A549 (cell line): ENCODE measurements around the gene RPL18. TPM values are rescaled to one million over a fixed set of nuclear protein-coding genes. Genes with fewer than 3 reads are reported as not detected.
"Not testable (repeated sequence)": the region's sequence is repeated elsewhere in the genome, so short reads cannot be mapped to it uniquely, and the experiment has no call there.

Source experiments
- ATAC-seq, 2 experiments: fragments of 200-7000 bp in 1 of 2; fragments of >200 bp in 1 of 2; cut with Nextera tagmentation in 1 of 2; cut with Tn5 transposase in 1 of 2; 3 replicates each; pipeline versions ENCODE4 v1.8.0 to v1.9.1; 2018 to 2020; ENCODE audit warnings: mild to moderate bottlenecking in 1 of 2, moderate library complexity in 1 of 2
- CTCF ChIA-PET: fragments of 300-600 bp; sonication (Branson Sonifier 250); formaldehyde crosslinking; extraction: SDS; loops from one replicate; lab custom pipeline; 2021; ENCODE audit warnings: antibody characterized with exemption, inconsistent platforms; lab: Yijun Ruan, JAX
- POLR2A ChIA-PET: fragments of 350-600 bp; formaldehyde crosslinking; extraction: SDS; loops from one replicate; lab custom pipeline; 2021; ENCODE audit warnings: antibody characterized with exemption, inconsistent platforms; lab: Yijun Ruan, JAX
- DNase-seq, 2 experiments: peaks; one replicate each; pipeline versions ENCODE4 v3.0.0 to v3.0.0-alpha.2; 2011 to 2016; ENCODE audit warnings: low read depth in 1 of 2, low spot score in 1 of 2
- FAIRE-seq: peaks from 2 replicates; lab custom pipeline; 2011; peaks lifted over from hg19 to GRCh38; lab: Jason Lieb, UNC
- H3K27ac ChIP-seq, 2 experiments: fragments of >200 bp; sonication (Bioruptor Twin); formaldehyde crosslinking; 3 replicates each; pipeline ENCODE4 v1.5.1; 2016 to 2017
- H3K4me1 ChIP-seq: fragments of >200 bp; sonication (Bioruptor Twin); formaldehyde crosslinking; 3 replicates; pipeline ENCODE4 v1.6.1; 2016
- H3K4me2 ChIP-seq: fragments of >200 bp; sonication (Bioruptor Twin); formaldehyde crosslinking; 3 replicates; pipeline ENCODE4 v1.6.1; 2016
- H3K4me3 ChIP-seq: fragments of >200 bp; sonication (Bioruptor Twin); formaldehyde crosslinking; 3 replicates; pipeline ENCODE4 v1.5.1; 2016
- H3K9me3 ChIP-seq: fragments of >200 bp; sonication (Bioruptor Twin); formaldehyde crosslinking; 3 replicates; pipeline ENCODE4 v1.6.1; 2016
- ATOH8 ChIP-seq: fragments of 250-450 bp; sonication (Bioruptor Pico); IDR thresholded peaks from 2 replicates; pipeline ENCODE4 v1.5.0; 2020; ENCODE audit warnings: low read depth, mild to moderate bottlenecking, moderate library complexity
- BCL3 ChIP-seq: fragments of >200 bp; sonication (Bioruptor Twin); formaldehyde crosslinking; IDR thresholded peaks from 3 replicates; pipeline ENCODE4 v1.6.1; 2016
- BHLHE40 ChIP-seq: IDR thresholded peaks from 2 replicates; pipeline ENCODE4 v1.6.1; 2012; ENCODE audit warnings: low read depth, low read length, inconsistent platforms
- CBX2 ChIP-seq: fragments of 200-600 bp; sonication (generic); IDR thresholded peaks from 2 replicates; pipeline ENCODE4 v1.6.1; 2016; ENCODE audit warnings: low read depth, mild to moderate bottlenecking, borderline replicate concordance
- CBX8 ChIP-seq: fragments of 200-600 bp; sonication (generic); IDR thresholded peaks from 2 replicates; pipeline ENCODE4 v1.6.1; 2016
- CEBPB ChIP-seq, 2 experiments: fragments of >200 bp in 1 of 2; sonication (Bioruptor Twin) in 1 of 2; formaldehyde crosslinking in 1 of 2; IDR thresholded peaks; 2 replicates each; pipeline ENCODE4 v1.6.1; 2012 to 2016
- E2F6 ChIP-seq: IDR thresholded peaks from 2 replicates; pipeline ENCODE4 v1.6.1; 2012; ENCODE audit warnings: low read depth, borderline replicate concordance
- EHF ChIP-seq: fragments of 250-450 bp; sonication (Bioruptor Pico); IDR thresholded peaks from 2 replicates; pipeline ENCODE4 v1.5.0; 2020; ENCODE audit warnings: mild to moderate bottlenecking
- EP300 ChIP-seq, 2 experiments: fragments of >200 bp; sonication (Bioruptor Twin); formaldehyde crosslinking; IDR thresholded peaks; 2 replicates in 1 of 2; 3 replicates in 1 of 2; pipeline ENCODE4 v1.6.1; 2016 to 2017
- ESRRA ChIP-seq: fragments of 150-350 bp; IDR thresholded peaks from 2 replicates; pipeline ENCODE4 v1.6.1; 2014; ENCODE audit warnings: mild to moderate bottlenecking, low read length, borderline replicate concordance
- FOSL2 ChIP-seq, 2 experiments: fragments of 450-650 bp in 1 of 2; fragments of >200 bp in 1 of 2; sonication (Bioruptor Twin) in 1 of 2; formaldehyde crosslinking; IDR thresholded peaks; 2 replicates each; pipeline versions ENCODE4 v1.5.0 to v1.6.1; 2016 to 2020; ENCODE audit warnings: mild to moderate bottlenecking in 1 of 2, moderate library complexity in 1 of 2
- HDAC2 ChIP-seq: fragments of 200-600 bp; sonication (generic); IDR thresholded peaks from 2 replicates; pipeline ENCODE4 v1.6.1; 2016
- HEYL ChIP-seq: fragments of 250-450 bp; sonication (Bioruptor Pico); IDR thresholded peaks from 2 replicates; pipeline ENCODE4 v1.8.0; 2021; ENCODE audit warnings: mild to moderate bottlenecking, moderate library complexity
- HOXA7 ChIP-seq: fragments of 250-450 bp; sonication (Bioruptor Pico); IDR thresholded peaks from 2 replicates; pipeline ENCODE4 v1.5.0; 2020; ENCODE audit warnings: mild to moderate bottlenecking, moderate library complexity
- KDM1A ChIP-seq: fragments of 200-600 bp; sonication (generic); IDR thresholded peaks from 2 replicates; pipeline ENCODE4 v1.6.1; 2016; ENCODE audit warnings: low read depth, mild to moderate bottlenecking
- MAFK ChIP-seq: fragments of 450-650 bp; IDR thresholded peaks from 2 replicates; pipeline ENCODE4 v1.6.1; 2014; ENCODE audit not compliant: partially characterized antibody
- NR3C1 ChIP-seq: fragments of >200 bp; sonication (Bioruptor Twin); formaldehyde crosslinking; IDR thresholded peaks from 3 replicates; pipeline ENCODE4 v1.6.1; 2017
- POLR2AphosphoS2 ChIP-seq: conservative IDR thresholded peaks from 2 replicates; pipeline ENCODE4 v1.6.1; 2012; ENCODE audit warnings: low read length, improper control_type of control experiment, inconsistent platforms
- RAD21 ChIP-seq, 2 experiments: fragments of >200 bp in 1 of 2; sonication (Bioruptor Twin) in 1 of 2; formaldehyde crosslinking in 1 of 2; IDR thresholded peaks in 1 of 2; conservative IDR thresholded peaks in 1 of 2; 2 replicates in 1 of 2; 3 replicates in 1 of 2; pipeline ENCODE4 v1.6.1; 2012 to 2018; ENCODE audit warnings: inconsistent platforms in 1 of 2
- RFX5 ChIP-seq: fragments of 450-650 bp; IDR thresholded peaks from 2 replicates; pipeline ENCODE4 v1.7.1; 2014; ENCODE audit warnings: antibody characterized with exemption, mild to moderate bottlenecking, moderate library complexity
- RNF2 ChIP-seq: fragments of 200-600 bp; sonication (generic); IDR thresholded peaks from 2 replicates; pipeline ENCODE4 v1.6.1; 2016; ENCODE audit warnings: low read depth, mild to moderate bottlenecking, antibody characterized with exemption, moderate library complexity, borderline replicate concordance
- SMC3 ChIP-seq: fragments of >200 bp; sonication (Bioruptor Twin); formaldehyde crosslinking; IDR thresholded peaks from 3 replicates; pipeline ENCODE4 v1.6.1; 2018; ENCODE audit warnings: inconsistent platforms
- SREBF2 ChIP-seq: fragments of 450-650 bp; IDR thresholded peaks from 2 replicates; pipeline ENCODE4 v1.6.1; 2014; ENCODE audit warnings: mild to moderate bottlenecking, moderate library complexity
- TFCP2L1 ChIP-seq: fragments of 250-450 bp; sonication (Bioruptor Pico); IDR thresholded peaks from 2 replicates; pipeline ENCODE4 v1.5.0; 2021; ENCODE audit warnings: mild to moderate bottlenecking
- TP53 ChIP-seq: fragments of 250-450 bp; sonication (Bioruptor Pico); IDR thresholded peaks from 2 replicates; pipeline ENCODE4 v1.5.0; 2021; ENCODE audit warnings: mild to moderate bottlenecking, moderate library complexity
- ZFP36 ChIP-seq: fragments of 450-650 bp; IDR thresholded peaks from 2 replicates; pipeline ENCODE4 v1.6.1; 2014; ENCODE audit warnings: borderline replicate concordance; ENCODE audit not compliant: partially characterized antibody
- WGBS: methylation state at CpG from one replicate; pipeline ENCODE4 v1.1.6; 2017; ENCODE audit errors: missing lambda C conversion rate; 5-methylcytosine and 5-hydroxymethylcytosine counted together
- polyA plus RNA-seq, 4 experiments: library from polyadenylated mRNA; depleted of rRNA in 3 of 4; stranded (reverse); fragments of >200 nt; fragmentation: RNase III in 1 of 4; extraction: RNeasy Plus Mini Kit Qiagen cat#74134 plus additional on column Dnase treatment in 1 of 4; gene quantifications; 2 replicates in 3 of 4; 3 replicates in 1 of 4; pipeline ENCODE4 v1.2.3, GENCODE V29; 2011 to 2017
- TF ChIP-seq, protein P1 (sequence below): fragments of 150-350 bp; IDR thresholded peaks from 2 replicates; pipeline ENCODE4 v1.6.1; 2014; ENCODE audit warnings: low read depth, mild to moderate bottlenecking, low read length
- TF ChIP-seq, protein P2 (sequence below): fragments of 250-450 bp; sonication (Bioruptor Pico); IDR thresholded peaks from 2 replicates; pipeline ENCODE4 v1.5.0; 2021; ENCODE audit warnings: mild to moderate bottlenecking, moderate library complexity, borderline replicate concordance

Gene RPL18
- polyA plus RNA-seq, 2 of the 4 experiments (the other 2 are of a cell fraction) = 1,780 to 2,696 TPM

DNA sequence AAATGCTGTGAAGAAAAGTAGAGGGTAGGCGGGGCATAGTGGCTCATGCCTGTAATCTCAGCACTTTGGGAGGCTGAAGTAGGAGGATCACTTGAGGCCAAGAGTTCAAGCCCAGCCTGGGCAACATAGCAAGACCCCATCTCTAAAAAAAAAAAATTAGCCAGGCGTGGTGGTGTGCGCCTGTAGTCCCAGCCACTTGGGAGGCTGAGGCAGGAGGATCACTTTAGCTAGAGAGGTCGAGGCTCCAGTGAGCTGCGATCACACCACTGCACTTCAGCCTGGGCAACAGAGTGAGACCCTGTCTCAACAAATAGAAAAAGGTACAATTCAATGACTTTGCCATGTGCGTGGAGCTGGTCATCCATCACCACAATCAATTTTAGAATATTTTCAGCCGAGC lies 41.1 kb downstream of the RPL18 start:
- WGBS = 94% methylated on average over 7 of the region's 7 CpGs
- H3K9me3 ChIP-seq, DNase-seq, ATAC-seq, H3K4me3 ChIP-seq, FAIRE-seq, H3K4me2 ChIP-seq: not testable (repeated sequence)
- ChIA-PET POLR2A (interaction anchor here (0.6 kb wide), 1 partner anchor 215 kb away, joined by 4 read pairs; no protein-coding TSS in a partner anchor), CTCF (interaction anchor here (0.6 to 21.8 kb wide), 4 partner anchors 10 to 88 kb away, joined by 4 to 618 read pairs (median 6); no protein-coding TSS in a partner anchor)
- Histone ChIP-seq H3K27ac (peak overlapping the region in 1 of 2 experiments; percentile 13; a peak in 2 of 6 replicates), H3K4me1 (peaks cover 30% of the 10 kb centered on the region)

- H3K4me1 ChIP-seq = peaks cover 41% of the 10 kb centered on the region
- DNase-seq (no peak), ATAC-seq (no peak), FAIRE-seq (no peak)
- POLR2A ChIA-PET = interaction anchor here (1.4 kb wide), 1 partner anchor 23 kb away, joined by 4 read pairs; no protein-coding TSS in a partner anchor
- no peak for TF ChIP-seq RFX5
- TF ChIP-seq HDAC2 = no peak
- TF ChIP-seq MAFK = no peak
- TF ChIP-seq E2F6 = no peak
- TF ChIP-seq, protein P1, sequence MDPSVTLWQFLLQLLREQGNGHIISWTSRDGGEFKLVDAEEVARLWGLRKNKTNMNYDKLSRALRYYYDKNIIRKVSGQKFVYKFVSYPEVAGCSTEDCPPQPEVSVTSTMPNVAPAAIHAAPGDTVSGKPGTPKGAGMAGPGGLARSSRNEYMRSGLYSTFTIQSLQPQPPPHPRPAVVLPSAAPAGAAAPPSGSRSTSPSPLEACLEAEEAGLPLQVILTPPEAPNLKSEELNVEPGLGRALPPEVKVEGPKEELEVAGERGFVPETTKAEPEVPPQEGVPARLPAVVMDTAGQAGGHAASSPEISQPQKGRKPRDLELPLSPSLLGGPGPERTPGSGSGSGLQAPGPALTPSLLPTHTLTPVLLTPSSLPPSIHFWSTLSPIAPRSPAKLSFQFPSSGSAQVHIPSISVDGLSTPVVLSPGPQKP = no peak
- TF ChIP-seq CEBPB (IDR thresholded peaks at IDR 0.05) = no peak
- TF ChIP-seq RAD21 (conservative IDR thresholded peaks at IDR 0.05 in 1 of 2, IDR thresholded peaks at IDR 0.05 in 1 of 2) = no peak
- no peak for TF ChIP-seq TFCP2L1 (CRISPR knock-in tag)
- no peak for TF ChIP-seq HEYL (CRISPR knock-in tag)
- no peak for TF ChIP-seq ESRRA
- no peak for TF ChIP-seq EP300 (IDR thresholded peaks at IDR 0.05)
- TF ChIP-seq NR3C1 = no peak
- TF ChIP-seq TP53 (CRISPR knock-in tag) = no peak
- no peak for TF ChIP-seq RNF2
- TF ChIP-seq CBX2 = no peak
- no peak for TF ChIP-seq FOSL2 (IDR thresholded peaks at IDR 0.05)
- no peak for TF ChIP-seq FOSL2 (CRISPR knock-in tag; IDR thresholded peaks at IDR 0.05)
- H3K4me3 ChIP-seq = no peak overlapping the region
- H3K9me3 ChIP-seq = no peaks in the 10 kb centered on the region
- H3K4me2 ChIP-seq = no peak overlapping the region
- 89% methylated on average over 23 of the region's 23 CpGs for WGBS
- CTCF ChIA-PET = interaction anchor here (1.0 to 21.8 kb wide), 6 partner anchors 9 to 225 kb away, joined by 3 to 618 read pairs (median 8); no protein-coding TSS in a partner anchor
- peak overlapping the region; percentile 29 to 97; a peak in 4 of 6 replicates for H3K27ac ChIP-seq
Measured at GRCh38 chr19:48575931-48576622, 42.9 kb downstream of the RPL18 start.

GRCh38 chr19:48573163-48573505 lies 45.8 kb downstream of the RPL18 start:
- DNase-seq (no peak), FAIRE-seq (no peak), ATAC-seq (no peak)
- CTCF ChIA-PET = interaction anchor here (1.2 to 21.8 kb wide), 9 partner anchors 12 to 219 kb away, joined by 3 to 618 read pairs (median 3); no protein-coding TSS in a partner anchor
- no peak overlapping the region for H3K4me3 ChIP-seq
- POLR2A ChIA-PET = interaction anchor here (1.5 kb wide), 1 partner anchor 15 kb away, joined by 4 read pairs; no protein-coding TSS in a partner anchor
- H3K4me1 ChIP-seq = peaks cover 58% of the 10 kb centered on the region
- peak overlapping the region; percentile 97 to 100 for H3K27ac ChIP-seq
- peak overlapping the region; percentile 11; the same call in 2 of the 3 replicates for H3K4me2 ChIP-seq
- no peaks in the 10 kb centered on the region for H3K9me3 ChIP-seq
- WGBS = 67% methylated on average over 12 of the region's 12 CpGs
- TF ChIP-seq ATOH8 (CRISPR knock-in tag) = no peak
- TF ChIP-seq CBX8 = no peak
- TF ChIP-seq POLR2AphosphoS2 = no peak
- no peak for TF ChIP-seq EHF (CRISPR knock-in tag)
- TF ChIP-seq ZFP36 = no peak
- TF ChIP-seq SMC3 = no peak
- no peak for TF ChIP-seq KDM1A
- no peak for TF ChIP-seq EP300 (IDR thresholded peaks at IDR 0.05)
- TF ChIP-seq BCL3 = no peak
- TF ChIP-seq, protein P2, sequence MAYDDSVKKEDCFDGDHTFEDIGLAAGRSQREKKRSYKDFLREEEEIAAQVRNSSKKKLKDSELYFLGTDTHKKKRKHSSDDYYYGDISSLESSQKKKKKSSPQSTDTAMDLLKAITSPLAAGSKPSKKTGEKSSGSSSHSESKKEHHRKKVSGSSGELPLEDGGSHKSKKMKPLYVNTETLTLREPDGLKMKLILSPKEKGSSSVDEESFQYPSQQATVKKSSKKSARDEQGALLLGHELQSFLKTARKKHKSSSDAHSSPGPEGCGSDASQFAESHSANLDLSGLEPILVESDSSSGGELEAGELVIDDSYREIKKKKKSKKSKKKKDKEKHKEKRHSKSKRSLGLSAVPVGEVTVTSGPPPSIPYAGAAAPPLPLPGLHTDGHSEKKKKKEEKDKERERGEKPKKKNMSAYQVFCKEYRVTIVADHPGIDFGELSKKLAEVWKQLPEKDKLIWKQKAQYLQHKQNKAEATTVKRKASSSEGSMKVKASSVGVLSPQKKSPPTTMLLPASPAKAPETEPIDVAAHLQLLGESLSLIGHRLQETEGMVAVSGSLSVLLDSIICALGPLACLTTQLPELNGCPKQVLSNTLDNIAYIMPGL = no peak
- TF ChIP-seq HOXA7 (CRISPR knock-in tag) = no peak
- TF ChIP-seq BHLHE40 = no peak
- no peak for TF ChIP-seq SREBF2
